RWPE2 (cell line): ENCODE measurements around the gene ARMC8.

Experiments
- ATAC-seq: fragments of 200-7000 bp; cut with Tn5 transposase; 3 replicates; pipeline ENCODE4 v1.9.1; 2021; ENCODE audit warnings: low read depth
- DNase-seq: peaks from one replicate; pipeline ENCODE4 v3.0.0-alpha.2; 2020; ENCODE audit warnings: low spot score
- H3K27ac ChIP-seq: fragments of 450-650 bp; 2 replicates; pipeline ENCODE4 v1.5.1; 2017; ENCODE audit warnings: mild to moderate bottlenecking; ENCODE audit not compliant: poor library complexity, severe bottlenecking
- H3K27me3 ChIP-seq: fragments of 250-450 bp; sonication (Bioruptor Pico); 2 replicates; pipeline ENCODE4 v1.5.1; 2021; ENCODE audit warnings: mild to moderate bottlenecking, moderate library complexity; ENCODE audit not compliant: insufficient read depth, poor library complexity, severe bottlenecking
- H3K36me3 ChIP-seq: fragments of 250-450 bp; sonication (Bioruptor Pico); 2 replicates; pipeline ENCODE4 v1.5.1; 2020; ENCODE audit warnings: low read depth, mild to moderate bottlenecking, moderate library complexity
- H3K4me1 ChIP-seq: fragments of 250-450 bp; sonication (Bioruptor Pico); 2 replicates; pipeline ENCODE4 v1.5.1; 2021; ENCODE audit warnings: mild to moderate bottlenecking, moderate library complexity; ENCODE audit not compliant: insufficient read depth, poor library complexity, severe bottlenecking
- H3K4me3 ChIP-seq: fragments of 250-450 bp; sonication (Bioruptor Pico); 2 replicates; pipeline ENCODE4 v1.5.1; 2021; ENCODE audit warnings: mild to moderate bottlenecking, moderate library complexity; ENCODE audit not compliant: severe bottlenecking
- H3K9me3 ChIP-seq: fragments of 250-450 bp; sonication (Bioruptor Pico); 2 replicates; pipeline ENCODE4 v1.5.1; 2021; ENCODE audit warnings: mild to moderate bottlenecking, moderate library complexity; ENCODE audit not compliant: severe bottlenecking
- CTCF ChIP-seq: fragments of 450-650 bp; IDR thresholded peaks from one replicate; pipeline ENCODE4 v1.5.1; 2017; ENCODE audit warnings: mild to moderate bottlenecking, moderate library complexity; ENCODE audit not compliant: poor library complexity, severe bottlenecking

Gene ARMC8

GRCh38 chr3:138253609-138254008 is 66.5 kb downstream of the ARMC8 start:
- no peak for DNase-seq
- ATAC-seq, result peak; percentile 49
- no peak for TF ChIP-seq CTCF
- Histone ChIP-seq H3K27ac (peak overlapping the region; percentile 41), H3K27me3 (no peaks in the 10 kb centered on the region), H3K36me3 (peaks cover 11% of the 10 kb centered on the region), H3K9me3 (no peaks in the 10 kb centered on the region), H3K4me1 (peaks cover 18% of the 10 kb centered on the region), H3K4me3 (no peak overlapping the region)

GRCh38 chr3:138254216-138254615 is 67.1 kb downstream of the ARMC8 start:
- DNase-seq (no peak), ATAC-seq (peak; percentile 82)
- Histone ChIP-seq H3K4me3 (no peak overlapping the region), H3K27ac (peak overlapping the region; percentile 41), H3K27me3 (no peaks in the 10 kb centered on the region), H3K4me1 (peaks cover 18% of the 10 kb centered on the region), H3K9me3 (no peaks in the 10 kb centered on the region), H3K36me3 (peaks cover 5% of the 10 kb centered on the region)
- no peak for TF ChIP-seq CTCF

DNA sequence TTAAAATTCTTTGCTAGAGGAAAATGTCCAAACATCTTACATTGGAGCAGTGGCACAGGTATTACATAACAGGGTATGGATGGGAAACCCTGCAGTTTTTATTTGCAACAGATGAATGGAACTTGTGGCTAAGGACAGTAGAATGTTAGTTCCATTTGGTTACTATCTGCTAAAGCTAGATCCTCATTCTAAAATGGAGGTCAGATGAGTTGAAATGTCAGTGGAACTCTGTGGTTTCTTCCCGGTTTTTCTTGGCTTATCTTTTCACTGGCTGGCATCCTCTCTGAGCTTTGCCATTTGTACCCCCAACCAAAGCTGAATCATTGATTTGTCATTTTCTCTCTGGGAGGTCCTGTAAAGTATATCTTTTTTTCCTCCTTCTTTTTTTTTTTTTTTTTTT is 68.9 kb downstream of the ARMC8 start:
- peaks cover 18% of the 10 kb centered on the region for H3K4me1 ChIP-seq
- H3K27me3 ChIP-seq, result no peaks in the 10 kb centered on the region
- H3K36me3 ChIP-seq, result peaks cover 10% of the 10 kb centered on the region
- no peak for TF ChIP-seq CTCF
- ATAC-seq, result no peak
- no peaks in the 10 kb centered on the region for H3K9me3 ChIP-seq
- DNase-seq, result no peak
- H3K4me3 ChIP-seq, result no peak overlapping the region
- H3K27ac ChIP-seq, result no peak overlapping the region

DNA sequence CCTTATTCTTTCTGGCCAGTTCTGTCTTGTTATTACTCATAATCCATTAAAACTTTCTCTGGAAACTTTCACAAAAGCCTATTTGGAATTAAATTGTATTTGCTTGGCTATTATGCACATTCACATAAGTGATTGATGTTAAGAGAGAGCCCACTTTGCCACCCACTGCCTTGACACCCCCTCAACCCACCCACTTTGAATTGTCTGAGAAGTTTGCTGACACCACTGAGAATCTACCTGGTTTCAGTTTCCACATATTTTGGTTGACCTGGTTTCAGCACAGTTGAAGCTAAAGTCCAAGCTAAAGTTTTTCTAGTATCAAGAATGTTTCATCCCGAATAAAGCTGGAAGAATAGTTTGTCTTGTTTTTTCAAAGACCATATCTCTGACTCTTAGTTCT is 70.9 kb downstream of the ARMC8 start:
- no peak for DNase-seq
- no peak overlapping the region for H3K27ac ChIP-seq
- H3K27me3 ChIP-seq, result no peaks in the 10 kb centered on the region
- no peak for TF ChIP-seq CTCF
- no peak overlapping the region for H3K4me3 ChIP-seq
- peaks cover 18% of the 10 kb centered on the region for H3K4me1 ChIP-seq
- ATAC-seq, result no peak
- H3K36me3 ChIP-seq, result peaks cover 5% of the 10 kb centered on the region; the same call in 1 of the 2 replicates
- no peaks in the 10 kb centered on the region for H3K9me3 ChIP-seq

DNA sequence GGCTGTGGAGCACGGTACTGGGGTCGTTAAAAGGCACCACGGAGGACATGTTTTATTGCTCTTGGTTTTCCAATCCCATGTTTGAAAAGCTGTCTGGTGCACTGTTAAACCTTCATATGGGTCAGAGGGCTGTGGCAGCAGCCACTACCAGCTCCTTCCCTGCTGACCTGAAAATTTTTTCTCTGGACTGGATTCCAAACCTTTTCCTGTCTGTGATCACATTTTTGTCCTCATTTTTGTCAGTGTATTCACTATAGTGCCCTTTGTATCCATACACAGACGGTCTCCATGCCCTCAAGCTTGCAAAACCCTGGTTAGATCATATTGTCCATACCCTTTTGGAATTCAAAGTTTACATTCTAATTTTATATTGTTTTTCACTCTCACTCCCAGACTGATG is 72.0 kb downstream of the ARMC8 start:
- ATAC-seq (no peak), DNase-seq (no peak)
- Histone ChIP-seq H3K27ac (no peak overlapping the region), H3K27me3 (no peaks in the 10 kb centered on the region), H3K4me1 (peaks cover 7% of the 10 kb centered on the region), H3K4me3 (no peak overlapping the region), H3K9me3 (no peaks in the 10 kb centered on the region), H3K36me3 (peaks cover 10% of the 10 kb centered on the region; the same call in 1 of the 2 replicates)
- no peak for TF ChIP-seq CTCF
